ENCODE data around the gene RALGPS1.

RALGPS1 gene

GRCh38 chr9:127187231-127187956 is 272.8 kb downstream of the RALGPS1 start:
- DNase-seq (ENCODE audit: low read depth), result no peak

DNA sequence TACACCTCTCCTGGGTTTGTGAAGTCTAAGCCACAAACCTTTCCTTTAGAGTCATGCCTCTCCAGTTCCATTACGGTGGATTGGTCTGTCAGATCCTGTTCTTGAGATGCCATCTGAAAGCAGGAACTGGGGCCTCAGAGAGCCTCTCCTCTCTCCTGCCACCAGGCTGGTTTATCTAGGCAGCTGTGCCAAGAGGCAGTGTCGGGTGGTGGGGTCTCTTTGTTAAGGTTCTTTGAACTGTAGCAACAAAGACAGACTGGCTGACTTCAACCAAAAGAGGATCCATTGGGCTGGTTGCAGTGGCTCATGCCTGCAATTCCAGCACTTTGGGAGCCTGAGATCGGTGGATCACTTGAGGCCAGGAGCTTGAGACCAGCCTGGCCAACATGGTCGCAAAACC is 273.8 kb downstream of the RALGPS1 start:
- no peak for DNase-seq (ENCODE audit: low read depth)

DNA sequence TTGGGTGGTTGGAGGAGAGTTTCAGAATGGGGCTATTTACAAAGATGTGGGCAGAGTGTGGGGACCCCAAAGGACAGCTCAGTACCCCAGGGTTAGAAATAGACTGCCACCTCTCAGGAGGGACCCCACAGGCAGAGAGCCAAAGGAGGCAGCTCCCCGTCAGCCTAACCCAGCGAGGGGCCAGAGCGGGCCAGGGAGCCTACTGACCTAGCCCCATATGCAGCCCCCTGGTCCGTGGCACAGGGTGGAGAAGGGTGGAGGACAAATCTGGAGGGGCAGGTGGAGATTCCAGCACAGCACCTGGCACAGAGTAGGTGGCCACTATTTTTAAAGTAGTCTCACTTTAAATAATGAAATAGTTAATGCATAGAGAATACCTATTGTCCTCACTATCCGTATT is 275.0 kb downstream of the RALGPS1 start:
- no peak for DNase-seq (ENCODE audit: low read depth)

GRCh38 chr9:127192744-127193143 is 278.2 kb downstream of the RALGPS1 start:
- no peak for DNase-seq (ENCODE audit: low read depth)

- no peak for DNase-seq (ENCODE audit: low read depth)
Observed at GRCh38 chr9:127193483-127193882, 278.9 kb downstream of the RALGPS1 start.

GRCh38 chr9:127194881-127195713 is 280.5 kb downstream of the RALGPS1 start:
- no peak for DNase-seq (ENCODE audit: low read depth)

DNA sequence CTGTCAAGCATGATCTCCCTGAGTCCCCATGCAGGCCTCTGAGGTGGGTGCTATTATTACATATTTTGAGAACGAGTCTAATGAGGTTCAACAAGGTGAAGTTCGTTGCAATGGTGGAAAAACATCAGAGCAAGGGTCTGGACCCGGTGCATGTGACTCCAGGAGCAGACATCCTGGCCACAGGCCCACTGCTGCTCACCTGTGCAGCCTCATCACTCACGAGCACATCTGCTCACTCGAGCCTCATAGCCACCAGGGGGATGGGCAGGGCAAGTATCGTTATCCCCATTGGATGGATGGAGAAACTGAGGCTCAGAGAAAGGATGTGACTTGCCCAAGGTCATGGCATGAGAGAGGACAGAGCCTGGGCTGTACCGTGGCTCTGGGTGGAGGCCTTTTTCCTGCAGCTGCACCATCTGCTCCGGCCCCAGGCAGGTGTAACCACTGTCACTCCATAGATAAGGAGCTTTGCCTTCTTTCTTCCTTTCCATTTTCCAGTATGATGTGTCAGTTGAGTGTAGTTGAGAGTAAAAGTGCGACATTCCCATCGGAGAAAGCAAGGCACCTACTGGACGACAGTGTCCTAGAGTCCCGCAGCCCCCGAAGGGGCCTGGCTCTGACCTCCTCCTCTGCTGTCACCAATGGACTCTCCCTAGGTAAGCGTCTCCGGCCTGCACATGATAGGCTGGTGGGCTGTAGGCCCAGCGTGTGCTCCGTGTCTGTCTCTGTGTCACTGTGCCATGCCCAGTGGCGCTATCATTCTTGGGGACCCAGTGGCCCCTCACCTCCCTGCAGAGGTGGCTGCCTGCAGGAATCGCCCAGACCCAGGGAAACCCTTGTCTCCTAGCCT is 281.6 kb downstream of the RALGPS1 start:
- no peak for DNase-seq (ENCODE audit: low read depth)

DNA sequence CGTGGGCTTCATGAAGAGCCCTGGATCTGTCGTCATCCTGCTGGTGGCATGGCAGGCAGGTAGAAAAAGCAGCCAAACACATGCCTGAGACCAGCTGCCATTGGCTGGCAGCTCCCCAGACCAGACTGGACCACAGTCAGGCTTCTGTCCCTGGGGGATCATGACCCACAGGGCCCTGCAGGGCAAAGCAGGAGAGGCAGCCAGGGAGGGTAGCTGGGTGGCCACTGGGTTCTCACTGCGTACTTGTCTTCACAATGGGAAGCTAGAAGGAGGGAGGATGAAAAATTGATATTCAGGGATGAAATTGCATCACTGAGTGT is 282.2 kb downstream of the RALGPS1 start:
- DNase-seq (ENCODE audit: low read depth), result no peak

GRCh38 chr9:127197186-127197860 is 282.7 kb downstream of the RALGPS1 start:
- no peak for DNase-seq (ENCODE audit: low read depth)

GRCh38 chr9:127197861-127198430 is 283.4 kb downstream of the RALGPS1 start:
- no peak for DNase-seq (ENCODE audit: low read depth)

DNA sequence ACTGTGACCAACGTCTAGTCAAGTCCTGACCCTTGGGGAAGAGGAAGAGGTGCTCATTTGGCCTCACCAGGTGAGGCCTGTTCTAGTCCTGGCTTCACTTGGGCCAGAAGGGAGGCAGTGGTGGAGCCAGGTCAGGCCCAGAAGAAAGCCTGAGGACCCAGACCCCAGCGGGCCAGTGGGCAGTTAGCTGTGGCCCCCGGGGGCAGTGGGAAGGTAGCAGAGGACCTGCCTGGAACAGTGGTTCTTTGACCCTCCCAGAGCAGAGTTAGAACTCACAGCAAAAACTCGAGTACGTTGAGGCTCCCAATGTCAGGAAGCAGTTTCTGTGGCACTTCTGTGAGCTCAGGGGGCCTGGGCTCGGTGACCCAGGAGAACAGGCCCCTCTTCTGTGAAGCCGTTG is 284.0 kb downstream of the RALGPS1 start:
- DNase-seq (ENCODE audit: low read depth), result no peak

DNA sequence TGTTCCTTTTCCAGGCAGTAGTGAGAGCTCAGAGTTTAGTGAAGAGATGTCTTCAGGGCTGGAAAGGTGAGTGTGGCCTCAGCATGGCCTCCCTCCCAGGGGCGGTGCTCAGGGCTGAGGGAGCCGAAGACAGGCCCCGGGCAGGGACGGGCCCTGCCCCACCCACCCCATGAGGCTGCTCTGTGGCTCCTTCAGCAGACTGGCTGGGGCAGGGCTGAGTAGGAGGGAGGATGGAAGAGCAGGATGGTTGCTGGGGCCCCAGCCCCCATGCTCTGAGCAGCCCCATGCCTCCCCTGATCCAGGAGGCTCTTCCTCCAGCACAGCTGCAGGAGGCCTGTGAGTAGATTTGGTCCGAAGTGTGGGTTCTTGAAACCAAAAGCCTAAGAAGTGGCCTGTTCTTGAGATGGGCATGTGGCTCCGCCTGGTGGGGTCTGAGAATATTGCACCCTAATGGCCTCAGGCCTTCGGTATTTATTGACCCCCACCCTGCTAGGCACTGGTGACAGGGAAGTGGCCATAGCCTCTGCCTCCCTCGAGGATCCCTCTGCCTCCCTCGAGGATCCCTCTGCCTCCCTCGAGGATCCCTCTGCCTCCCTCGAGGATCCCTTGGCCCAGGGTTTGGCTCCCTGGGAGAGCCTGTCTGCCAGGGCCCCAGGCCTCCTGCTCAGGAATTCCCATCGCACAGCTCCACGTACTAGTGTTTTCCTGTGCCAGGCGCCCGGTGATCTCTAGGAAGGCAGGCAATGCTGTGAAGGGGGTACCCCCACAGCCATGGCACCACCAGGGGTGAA is 284.6 kb downstream of the RALGPS1 start:
- DNase-seq (ENCODE audit: low read depth), result peak; percentile 48

- no peak for DNase-seq (ENCODE audit: low read depth)
Observed at GRCh38 chr9:127200106-127200862, 285.7 kb downstream of the RALGPS1 start.

DNA sequence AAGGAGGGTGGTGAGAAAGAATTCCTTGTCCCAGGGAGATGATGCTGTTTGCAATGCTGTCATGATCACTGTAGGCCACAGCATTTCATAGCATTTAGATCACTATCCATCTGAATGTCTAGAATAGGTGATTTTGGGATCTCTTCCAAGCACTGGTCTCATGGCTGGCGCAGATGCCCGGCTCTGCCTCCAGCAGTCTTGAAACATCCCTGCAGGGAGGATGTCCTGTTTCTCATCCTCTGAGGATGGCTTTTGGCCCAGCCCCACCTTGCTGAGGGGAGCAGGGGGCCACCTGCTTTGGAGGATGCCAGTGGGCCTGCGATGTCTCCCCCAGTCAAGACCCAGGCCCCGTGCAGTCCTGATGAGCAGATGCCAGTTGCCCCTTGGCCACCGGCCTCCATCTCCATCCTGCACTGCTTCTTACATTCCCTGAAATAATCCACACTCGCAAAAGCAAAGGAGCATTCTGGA is 286.5 kb downstream of the RALGPS1 start:
- DNase-seq (ENCODE audit: low read depth), result no peak

GRCh38 chr9:127201731-127202130 is 287.1 kb downstream of the RALGPS1 start:
- no peak for DNase-seq (ENCODE audit: low read depth)

GRCh38 chr9:127202461-127203169 is 288.0 kb downstream of the RALGPS1 start:
- DNase-seq (ENCODE audit: low read depth), result no peak

GRCh38 chr9:127203681-127204327 is 289.2 kb downstream of the RALGPS1 start:
- no peak for DNase-seq (ENCODE audit: low read depth)

DNA sequence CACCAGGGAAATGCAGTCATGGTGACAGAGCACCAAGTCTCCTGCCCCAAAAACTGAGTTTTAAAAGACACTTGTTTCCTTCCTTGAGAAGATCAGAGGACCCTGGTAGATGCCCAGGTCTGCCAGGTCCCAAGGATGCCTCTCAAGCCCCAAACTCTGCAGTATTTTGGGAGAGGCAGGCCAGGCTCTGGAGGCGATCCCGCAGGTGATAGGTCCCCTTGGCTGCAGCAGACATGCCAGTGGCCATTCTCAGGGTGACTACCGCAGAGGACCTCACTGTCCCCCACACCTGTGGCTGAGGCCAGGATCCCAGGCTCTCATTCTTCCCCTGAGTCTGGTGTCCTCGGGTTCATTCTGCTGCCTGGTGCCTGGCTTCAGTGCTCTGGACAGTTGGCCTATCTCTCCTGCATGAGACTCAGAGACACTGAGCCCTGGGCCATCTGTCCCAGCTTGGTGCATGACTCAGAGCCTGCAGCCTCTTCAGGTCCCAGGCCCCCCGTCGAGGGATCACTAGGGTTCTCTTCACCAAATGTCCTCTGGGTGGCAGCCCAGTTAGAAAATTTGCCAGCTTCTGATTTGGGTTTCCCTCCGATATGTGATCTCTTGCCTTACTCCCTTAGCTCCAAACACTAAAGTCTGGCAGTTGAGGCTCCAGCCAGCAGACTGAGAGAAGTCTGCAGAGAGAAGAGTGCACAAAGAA is 290.3 kb downstream of the RALGPS1 start:
- DNase-seq (ENCODE audit: low read depth), result no peak
